ENCODE data around the gene ARFGAP1. TPM values are rescaled to one million over a fixed set of nuclear protein-coding genes. Genes with fewer than 3 reads are reported as not detected.

Gene ARFGAP1
- total RNA-seq, 4 donors from 2014 or later = 16.1 to 46.2 (median 22.7) TPM

DNA sequence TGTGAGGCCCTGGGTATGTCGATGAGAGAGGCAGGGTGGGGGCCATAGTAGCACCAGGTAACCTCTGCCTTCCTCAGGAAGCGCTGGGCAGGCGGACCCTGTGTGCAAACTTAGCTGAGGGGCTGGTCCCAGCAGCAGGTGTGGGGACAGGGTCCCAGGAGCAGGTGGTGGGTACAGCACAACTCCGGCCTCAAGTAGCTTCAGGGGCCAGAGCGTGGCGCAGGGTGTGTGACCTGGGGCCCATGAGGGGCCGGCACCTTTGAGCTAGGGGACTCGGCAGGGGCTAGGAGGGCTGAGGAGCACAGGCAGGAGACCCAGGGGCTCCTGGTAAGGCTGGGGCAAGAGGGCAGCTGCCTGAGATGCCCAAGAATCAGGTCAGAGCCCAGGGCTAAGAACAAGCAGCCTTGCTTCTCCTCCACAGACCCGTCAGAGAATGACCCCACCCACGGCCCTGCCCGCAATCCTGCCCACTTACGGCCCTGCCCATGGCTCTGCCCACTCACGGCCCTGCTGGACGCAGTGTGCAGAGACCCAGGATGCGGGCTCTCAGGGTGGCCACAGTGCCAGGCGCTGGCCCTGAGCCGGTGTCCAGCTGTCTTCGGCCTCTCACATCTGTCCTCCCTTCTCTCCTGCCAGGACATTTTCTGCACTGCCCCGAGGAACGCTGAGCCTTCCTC is 57.6 kb downstream of the ARFGAP1 start:
- TF ChIP-seq CTCF (IDR thresholded peaks at IDR 0.05; ENCODE audit: low read depth) = no peak

GRCh38 chr20:63330940-63331339 is 58.3 kb downstream of the ARFGAP1 start:
- TF ChIP-seq CTCF (IDR thresholded peaks at IDR 0.05; ENCODE audit: low read depth) = no peak

- TF ChIP-seq CTCF (IDR thresholded peaks at IDR 0.05; ENCODE audit: low read depth) = no peak
Observed at GRCh38 chr20:63331741-63332400, 59.3 kb downstream of the ARFGAP1 start.

DNA sequence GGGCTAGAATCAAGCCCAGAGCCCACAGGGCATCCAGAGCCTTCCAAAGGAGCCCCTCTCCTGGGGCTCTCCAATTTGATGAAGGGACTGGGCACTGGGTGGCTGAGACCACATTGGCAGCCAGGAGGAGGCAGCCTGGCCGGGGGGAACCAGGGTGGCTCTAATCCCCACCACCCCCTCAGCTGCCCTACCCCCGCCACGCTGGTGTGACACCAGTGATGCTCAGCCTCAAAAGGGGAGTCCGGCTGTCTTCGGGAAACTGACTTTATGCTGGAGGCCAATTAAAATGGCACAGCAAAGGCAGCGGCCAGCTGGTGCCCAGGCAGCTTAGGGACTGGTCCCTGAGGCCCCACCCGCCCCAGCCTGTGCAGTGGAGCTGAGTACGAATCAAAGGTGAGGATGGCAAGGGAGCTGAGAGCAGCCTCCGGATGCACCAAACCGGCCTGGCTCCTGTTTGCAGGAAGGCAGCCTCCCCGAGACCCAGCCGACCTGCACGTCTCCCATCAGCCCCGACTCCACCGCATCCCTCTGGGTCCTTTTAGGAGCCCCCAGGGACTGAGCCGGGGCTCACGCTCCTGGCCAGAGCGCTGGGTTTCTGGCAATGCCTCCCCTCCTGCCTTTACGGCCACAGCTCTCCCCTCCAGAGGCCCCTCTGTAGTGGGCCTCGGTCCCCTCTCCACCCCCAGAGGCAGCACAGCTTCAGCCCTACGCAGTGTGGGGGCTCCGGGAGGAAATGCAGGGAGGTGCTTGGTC is 60.1 kb downstream of the ARFGAP1 start:
- TF ChIP-seq CTCF (IDR thresholded peaks at IDR 0.05; ENCODE audit: low read depth) = no peak

DNA sequence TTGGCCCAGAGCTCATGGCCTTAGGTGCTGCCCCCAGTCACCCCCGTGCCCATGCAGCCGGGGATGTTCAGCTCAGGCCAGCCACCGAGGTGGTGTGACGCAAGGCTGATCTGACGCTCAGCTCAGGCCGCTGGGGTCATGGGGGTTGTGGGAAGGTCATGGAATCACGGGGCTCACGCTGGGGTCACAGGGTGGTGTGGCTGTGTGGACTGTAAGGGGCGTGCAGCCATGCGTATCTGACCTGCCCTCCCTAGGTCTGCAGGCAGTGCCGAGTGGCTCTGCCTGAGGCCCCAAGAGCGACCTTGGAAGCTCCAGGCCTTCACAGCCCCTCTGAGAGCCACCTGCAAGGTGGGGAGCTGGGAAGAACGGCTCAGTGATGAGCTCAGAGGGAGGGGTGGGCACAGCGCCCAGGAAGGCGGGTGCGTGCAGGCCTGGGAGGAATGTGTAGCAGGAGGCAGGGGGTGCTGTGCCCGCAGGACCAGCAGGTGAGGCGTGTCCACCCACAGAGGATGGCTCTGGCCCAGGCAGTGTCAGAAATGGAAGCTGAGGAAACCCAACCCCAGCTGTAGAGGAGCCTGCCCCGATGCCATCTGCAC is 60.7 kb downstream of the ARFGAP1 start:
- TF ChIP-seq CTCF (IDR thresholded peaks at IDR 0.05; ENCODE audit: low read depth) = no peak

DNA sequence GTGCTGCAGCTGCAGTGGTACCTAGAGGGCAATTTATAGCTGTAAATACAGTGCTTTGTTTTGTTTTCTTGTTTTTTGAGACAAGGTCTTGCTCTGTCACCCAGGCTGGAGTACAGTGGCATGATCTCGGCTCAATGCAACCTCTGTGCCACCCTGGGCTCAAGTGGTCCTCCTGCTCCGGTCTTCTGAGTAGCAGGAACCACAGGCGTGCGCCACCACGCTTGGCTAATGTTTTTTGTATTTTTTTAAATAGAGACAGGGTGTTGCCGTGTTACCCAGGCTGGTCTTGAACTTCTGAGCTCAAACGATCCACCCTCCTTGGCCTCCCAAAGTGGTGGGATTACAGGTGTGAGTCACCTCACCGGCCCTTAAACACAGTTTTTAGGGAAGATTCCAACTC is 61.7 kb downstream of the ARFGAP1 start:
- TF ChIP-seq CTCF (IDR thresholded peaks at IDR 0.05; ENCODE audit: low read depth) = no peak

GRCh38 chr20:63335711-63336110 is 63.1 kb downstream of the ARFGAP1 start:
- TF ChIP-seq CTCF (IDR thresholded peaks at IDR 0.05; ENCODE audit: low read depth) = no peak

Measured in subcutaneous adipose tissue (tissue), 4 donors.